HEK293T (cell line): ENCODE data around the gene CEP63.
A peak's percentile ranks its signal among the peaks of the same experiment; 100 is the strongest.

Experiments
- CTCF ChIA-PET: fragments of 350-600 bp; formaldehyde crosslinking; extraction: SDS; loops from one replicate; lab custom pipeline; 2021; ENCODE audit warnings: antibody characterized with exemption, inconsistent platforms; lab: Yijun Ruan, JAX
- POLR2A ChIA-PET: fragments of 350-600 bp; formaldehyde crosslinking; extraction: SDS; loops from one replicate; lab custom pipeline; 2020; ENCODE audit warnings: antibody characterized with exemption, inconsistent platforms; lab: Yijun Ruan, JAX
- DNase-seq: peaks from one replicate; pipeline ENCODE4 v3.0.0; 2012; ENCODE audit warnings: mixed read lengths; ENCODE audit errors: extremely low spot score
- ARNT ChIP-seq: fragments of 450-650 bp; IDR thresholded peaks from 2 replicates; pipeline ENCODE4 v1.6.1; 2017; ENCODE audit warnings: mild to moderate bottlenecking
- BHLHE40 ChIP-seq: fragments of 450-650 bp; IDR thresholded peaks from 2 replicates; pipeline ENCODE4 v1.6.1; 2016; ENCODE audit warnings: mild to moderate bottlenecking, moderate library complexity, borderline replicate concordance
- CTBP1 ChIP-seq: fragments of 450-650 bp; IDR thresholded peaks from 2 replicates; pipeline ENCODE4 v1.6.1; 2016; ENCODE audit warnings: borderline replicate concordance
- ELF4 ChIP-seq: fragments of 450-650 bp; IDR thresholded peaks from 2 replicates; pipeline ENCODE4 v1.6.1; 2017; ENCODE audit warnings: antibody characterized with exemption
- FOXA1 ChIP-seq: fragments of 450-650 bp; IDR thresholded peaks from 2 replicates; pipeline ENCODE4 v1.6.1; 2016; ENCODE audit warnings: mild to moderate bottlenecking
- FOXK2 ChIP-seq: fragments of 450-650 bp; IDR thresholded peaks from 2 replicates; pipeline ENCODE4 v1.6.1; 2016; ENCODE audit warnings: mild to moderate bottlenecking
- FOXM1 ChIP-seq: fragments of 450-650 bp; IDR thresholded peaks from 2 replicates; pipeline ENCODE4 v1.6.1; 2017; ENCODE audit warnings: mild to moderate bottlenecking, borderline replicate concordance
- HDGF ChIP-seq: fragments of 450-650 bp; IDR thresholded peaks from 2 replicates; pipeline ENCODE4 v1.6.1; 2017; ENCODE audit warnings: antibody characterized with exemption, borderline replicate concordance
- L3MBTL2 ChIP-seq: fragments of 450-650 bp; conservative IDR thresholded peaks from 2 replicates; pipeline ENCODE4 v1.6.1; 2016; ENCODE audit warnings: mild to moderate bottlenecking
- LEF1 ChIP-seq: fragments of 450-650 bp; IDR thresholded peaks from 2 replicates; pipeline ENCODE4 v1.6.1; 2017; ENCODE audit warnings: mild to moderate bottlenecking, borderline replicate concordance
- NFRKB ChIP-seq: fragments of 450-650 bp; IDR thresholded peaks from 2 replicates; pipeline ENCODE4 v1.6.1; 2016; ENCODE audit warnings: mild to moderate bottlenecking, moderate library complexity
- PKNOX1 ChIP-seq: fragments of 450-650 bp; IDR thresholded peaks from 2 replicates; pipeline ENCODE4 v1.6.1; 2016
- SP1 ChIP-seq: fragments of 450-650 bp; IDR thresholded peaks from 2 replicates; pipeline ENCODE4 v1.6.1; 2017
- SUZ12 ChIP-seq: fragments of 450-650 bp; IDR thresholded peaks from 2 replicates; pipeline ENCODE4 v1.6.1; 2016; ENCODE audit warnings: mild to moderate bottlenecking
- TARDBP ChIP-seq: fragments of 450-650 bp; IDR thresholded peaks from 2 replicates; pipeline ENCODE4 v1.6.1; 2016
- ZNF384 ChIP-seq: fragments of 450-650 bp; IDR thresholded peaks from 2 replicates; pipeline ENCODE4 v1.6.1; 2016

Gene CEP63

GRCh38 chr3:134486577-134487041, 752 bp downstream of the CEP63 start:
- no peak for TF ChIP-seq NFRKB
- TF ChIP-seq L3MBTL2, result no peak
- TF ChIP-seq LEF1, result no peak
- no peak for TF ChIP-seq CTBP1
- TF ChIP-seq ELF4, result no peak
- no peak for TF ChIP-seq TARDBP
- TF ChIP-seq FOXM1, result no peak
- no peak for TF ChIP-seq SUZ12
- POLR2A ChIA-PET, result interaction anchor here (0.9 to 2.9 kb wide), 11 partner anchors 8 to 187 kb away, joined by 3 to 13 read pairs (median 4); partner anchors contain the start of gene AMOTL2
- DNase-seq, result no peak
- CTCF ChIA-PET, result interaction anchor here (0.5 to 0.6 kb wide), 2 partner anchors 17 to 822 kb away, joined by 3 to 8 read pairs; no protein-coding TSS in a partner anchor

- ChIA-PET POLR2A (interaction anchor here (2.2 to 2.9 kb wide), 2 partner anchors 10 to 14 kb away, joined by 9 to 13 read pairs; no protein-coding TSS in a partner anchor), CTCF (interaction anchor here (0.5 kb wide), 1 partner anchor 178 kb away, joined by 3 read pairs; no protein-coding TSS in a partner anchor)
- DNase-seq, result no peak
- peak; percentile 59; the same call in 1 of the 2 replicates for TF ChIP-seq PKNOX1
- TF ChIP-seq SP1, result no peak
- no peak for TF ChIP-seq ARNT
Observed at GRCh38 chr3:134487406-134487805, 1.5 kb downstream of the CEP63 start.

GRCh38 chr3:134494495-134494894, 8.6 kb downstream of the CEP63 start:
- TF ChIP-seq SP1 (no peak), NFRKB (no peak), HDGF (no peak), PKNOX1 (no peak), SUZ12 (no peak), ARNT (no peak), ELF4 (no peak), ZNF384 (no peak), L3MBTL2 (no peak), FOXM1 (no peak), TARDBP (no peak)
- CTCF ChIA-PET, result no interaction called here
- POLR2A ChIA-PET, result interaction anchor here (1.0 kb wide), 1 partner anchor 8 kb away, joined by 7 read pairs; the partner anchor contains the start of genes ANAPC13 and CEP63
- no peak for DNase-seq

GRCh38 chr3:134495980-134496379, 10.1 kb downstream of the CEP63 start:
- no peak for TF ChIP-seq HDGF
- TF ChIP-seq PKNOX1, result no peak
- no peak for TF ChIP-seq FOXK2
- no peak for TF ChIP-seq LEF1
- TF ChIP-seq SUZ12, result no peak
- no peak for DNase-seq
- CTCF ChIA-PET, result no interaction called here
- POLR2A ChIA-PET, result no interaction called here

GRCh38 chr3:134496471-134497071, 10.7 kb downstream of the CEP63 start:
- TF ChIP-seq LEF1 (no peak), HDGF (no peak), FOXA1 (no peak)
- ChIA-PET CTCF (no interaction called here), POLR2A (no interaction called here)
- DNase-seq, result no peak

- TF ChIP-seq LEF1 (no peak), NFRKB (no peak), BHLHE40 (no peak), TARDBP (no peak), HDGF (no peak), FOXM1 (no peak), ELF4 (no peak), PKNOX1 (no peak), CTBP1 (no peak), ARNT (no peak), FOXA1 (no peak), ZNF384 (no peak), L3MBTL2 (no peak)
- CTCF ChIA-PET, result interaction anchor here (0.8 kb wide), 1 partner anchor 16 kb away, joined by 8 read pairs; no protein-coding TSS in a partner anchor
Observed at GRCh38 chr3:134503266-134503665, 17.4 kb downstream of the CEP63 start.

GRCh38 chr3:134504132-134504531, 18.3 kb downstream of the CEP63 start:
- no peak for DNase-seq
- ChIA-PET POLR2A (no interaction called here), CTCF (interaction anchor here (0.7 to 0.8 kb wide), 2 partner anchors 17 to 588 kb away, joined by 4 to 8 read pairs; no protein-coding TSS in a partner anchor)
- TF ChIP-seq LEF1 (no peak), TARDBP (no peak), NFRKB (no peak), PKNOX1 (no peak), SP1 (no peak), FOXM1 (no peak), ZNF384 (no peak)

More at GRCh38 chr3:134503266-134503665, 17.4 kb downstream of the CEP63 start:
- no peak for DNase-seq
- POLR2A ChIA-PET, result no interaction called here
